SU-DHL-6 (cell line): Measurements from ENCODE around the gene CFAP410.
A peak's percentile ranks its signal among the peaks of the same experiment; 100 is the strongest.
"Not testable (repeated sequence)": the region's sequence is repeated elsewhere in the genome, so short reads cannot be mapped to it uniquely, and the experiment has no call there.

Experiments
- H2AFZ ChIP-seq: fragments of 200-600 bp; sonication (generic); 2 replicates; pipeline ENCODE4 v1.6.1; 2014; ENCODE audit warnings: low read depth, mild to moderate bottlenecking, moderate library complexity, mixed read lengths, antibody characterized with exemption, low read length; ENCODE audit not compliant: severe bottlenecking
- H3F3A ChIP-seq: fragments of 200-600 bp; shearing (Covaris generic); 2 replicates; pipeline ENCODE4 v1.6.0; 2016; ENCODE audit warnings: antibody characterized with exemption, mild to moderate bottlenecking; ENCODE audit not compliant: insufficient read depth
- H3K27ac ChIP-seq: fragments of 200-600 bp; sonication (generic); 2 replicates; pipeline ENCODE4 v1.5.1; 2016; ENCODE audit warnings: low read depth, mild to moderate bottlenecking, low read length, moderate library complexity, mixed read lengths
- H3K27me3 ChIP-seq: fragments of 200-600 bp; sonication (generic), shearing (Covaris generic); 2 replicates; pipeline ENCODE4 v1.6.0; 2014; ENCODE audit warnings: mild to moderate bottlenecking, low read length
- H3K36me3 ChIP-seq: fragments of 200-600 bp; sonication (generic); 2 replicates; pipeline ENCODE4 v1.6.1; 2014; ENCODE audit warnings: mild to moderate bottlenecking, low read length, mixed read lengths
- H3K4me2 ChIP-seq: fragments of 300-600, 200-600 bp; shearing (Covaris generic), sonication (generic); 2 replicates; pipeline ENCODE4 v1.6.0; 2014; ENCODE audit warnings: low read length, low read depth, mild to moderate bottlenecking; ENCODE audit not compliant: poor library complexity, severe bottlenecking
- H3K4me3 ChIP-seq: fragments of 200-600 bp; sonication (generic); 2 replicates; pipeline ENCODE4 v1.5.1; 2014; ENCODE audit warnings: antibody characterized with exemption, low read length, mild to moderate bottlenecking, mixed read lengths; ENCODE audit not compliant: insufficient read depth, poor library complexity, severe bottlenecking
- H3K79me2 ChIP-seq: fragments of 200-600 bp; sonication (generic); 2 replicates; pipeline ENCODE4 v1.6.1; 2014; ENCODE audit warnings: mild to moderate bottlenecking, low read length, moderate library complexity; ENCODE audit not compliant: insufficient read depth
- H3K9ac ChIP-seq: fragments of 200-600 bp; sonication (generic); 2 replicates; pipeline ENCODE4 v1.7.0; 2014; ENCODE audit warnings: mild to moderate bottlenecking, low read length
- H3K9me2 ChIP-seq: fragments of 200-600 bp; sonication (generic); replicated peaks from 2 replicates; pipeline ENCODE4 v1.6.1; 2014; ENCODE audit warnings: low read length; ENCODE audit not compliant: insufficient read depth
- H3K9me3 ChIP-seq: fragments of 200-600 bp; sonication (generic); 2 replicates; pipeline ENCODE4 v1.6.1; 2014; ENCODE audit warnings: low read length, mixed read lengths; ENCODE audit not compliant: insufficient read depth
- H4K20me1 ChIP-seq: fragments of 200-600 bp; sonication (generic); 2 replicates; pipeline ENCODE4 v1.6.1; 2014; ENCODE audit warnings: low read depth, mild to moderate bottlenecking, antibody characterized with exemption, low read length, moderate library complexity, mixed read lengths
- EZH2phosphoT487 ChIP-seq: fragments of 200-600 bp; sonication (generic), shearing (Covaris generic); conservative IDR thresholded peaks from 2 replicates; pipeline ENCODE4 v1.6.1; 2018; ENCODE audit warnings: mild to moderate bottlenecking, antibody characterized with exemption, low read length, moderate library complexity, mixed read lengths
- TF ChIP-seq, protein P1 (sequence below): fragments of 200-600 bp; sonication (generic); IDR thresholded peaks from one replicate; pipeline ENCODE4 v1.5.1; 2017; ENCODE audit warnings: antibody characterized with exemption, mild to moderate bottlenecking, low read length, moderate library complexity; ENCODE audit not compliant: insufficient read depth, poor library complexity, severe bottlenecking

The CFAP410 gene

DNA sequence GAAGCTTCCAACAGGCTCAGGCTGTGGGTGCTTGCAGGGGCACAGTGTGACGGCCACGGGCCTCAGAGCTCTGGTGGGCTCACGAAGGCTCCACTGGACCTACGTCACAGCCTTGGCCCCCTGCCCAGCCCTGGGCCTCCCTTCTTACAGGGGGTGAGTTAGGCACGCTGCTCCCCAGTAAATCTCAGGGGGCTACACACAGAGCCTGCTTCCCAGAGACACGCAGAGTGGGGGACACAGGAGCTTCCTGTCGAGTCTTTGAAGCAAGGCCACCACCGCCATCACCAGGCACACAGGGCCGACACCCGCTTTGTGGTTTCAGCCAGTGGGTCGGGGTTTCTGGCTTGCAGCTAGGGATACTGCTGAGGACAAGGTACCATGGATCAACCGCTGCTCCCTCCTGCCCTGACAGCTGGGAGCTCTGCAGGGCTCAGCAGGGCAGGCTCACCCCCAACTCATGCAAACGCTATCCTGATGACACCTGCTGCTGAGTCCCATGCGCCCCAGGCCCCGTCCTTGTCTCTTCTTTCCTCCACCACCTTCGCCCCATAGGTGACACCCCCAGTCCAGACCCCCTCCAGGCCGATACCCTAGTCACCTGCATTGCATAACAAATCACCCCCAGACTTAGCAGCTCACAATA, 5.5 kb upstream of the CFAP410 start:
- no peaks in the 10 kb centered on the region for H3K27me3 ChIP-seq
- H3K27ac ChIP-seq: no peak overlapping the region
- H4K20me1 ChIP-seq: no peaks in the 10 kb centered on the region
- no peak overlapping the region for H2AFZ ChIP-seq
- TF ChIP-seq, protein P1, sequence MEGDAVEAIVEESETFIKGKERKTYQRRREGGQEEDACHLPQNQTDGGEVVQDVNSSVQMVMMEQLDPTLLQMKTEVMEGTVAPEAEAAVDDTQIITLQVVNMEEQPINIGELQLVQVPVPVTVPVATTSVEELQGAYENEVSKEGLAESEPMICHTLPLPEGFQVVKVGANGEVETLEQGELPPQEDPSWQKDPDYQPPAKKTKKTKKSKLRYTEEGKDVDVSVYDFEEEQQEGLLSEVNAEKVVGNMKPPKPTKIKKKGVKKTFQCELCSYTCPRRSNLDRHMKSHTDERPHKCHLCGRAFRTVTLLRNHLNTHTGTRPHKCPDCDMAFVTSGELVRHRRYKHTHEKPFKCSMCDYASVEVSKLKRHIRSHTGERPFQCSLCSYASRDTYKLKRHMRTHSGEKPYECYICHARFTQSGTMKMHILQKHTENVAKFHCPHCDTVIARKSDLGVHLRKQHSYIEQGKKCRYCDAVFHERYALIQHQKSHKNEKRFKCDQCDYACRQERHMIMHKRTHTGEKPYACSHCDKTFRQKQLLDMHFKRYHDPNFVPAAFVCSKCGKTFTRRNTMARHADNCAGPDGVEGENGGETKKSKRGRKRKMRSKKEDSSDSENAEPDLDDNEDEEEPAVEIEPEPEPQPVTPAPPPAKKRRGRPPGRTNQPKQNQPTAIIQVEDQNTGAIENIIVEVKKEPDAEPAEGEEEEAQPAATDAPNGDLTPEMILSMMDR: no peak
- no peak for TF ChIP-seq EZH2phosphoT487
- peaks cover 2% of the 10 kb centered on the region; the same call in 1 of the 2 replicates for H3F3A ChIP-seq
- H3K4me2 ChIP-seq: no peak overlapping the region
- no peaks in the 10 kb centered on the region for H3K9me2 ChIP-seq
- no peaks in the 10 kb centered on the region for H3K79me2 ChIP-seq
- H3K9me3 ChIP-seq: no peaks in the 10 kb centered on the region
- H3K9ac ChIP-seq: no peak overlapping the region
- H3K36me3 ChIP-seq: no peaks in the 10 kb centered on the region
- H3K4me3 ChIP-seq: no peak overlapping the region

DNA sequence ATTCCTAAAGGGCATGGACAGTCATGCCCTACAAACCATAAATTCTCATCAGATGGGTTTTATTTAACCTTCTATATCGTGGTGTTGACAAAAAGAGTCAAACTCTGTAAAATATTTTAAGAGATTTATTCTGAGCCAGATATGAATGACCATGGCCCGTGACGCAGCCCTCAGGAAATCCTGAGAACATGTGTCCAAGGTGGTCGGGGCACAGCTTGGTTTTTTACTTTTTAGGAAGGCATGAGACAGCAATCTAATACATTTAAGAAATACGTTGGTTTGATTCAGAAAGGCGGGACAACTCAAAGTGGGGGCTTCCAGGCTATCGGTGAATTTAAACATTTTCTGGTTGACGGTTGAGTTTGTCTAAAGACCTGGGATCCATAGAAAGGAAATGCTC, 3.8 kb upstream of the CFAP410 start:
- H3K4me3 ChIP-seq: not testable (repeated sequence)

DNA sequence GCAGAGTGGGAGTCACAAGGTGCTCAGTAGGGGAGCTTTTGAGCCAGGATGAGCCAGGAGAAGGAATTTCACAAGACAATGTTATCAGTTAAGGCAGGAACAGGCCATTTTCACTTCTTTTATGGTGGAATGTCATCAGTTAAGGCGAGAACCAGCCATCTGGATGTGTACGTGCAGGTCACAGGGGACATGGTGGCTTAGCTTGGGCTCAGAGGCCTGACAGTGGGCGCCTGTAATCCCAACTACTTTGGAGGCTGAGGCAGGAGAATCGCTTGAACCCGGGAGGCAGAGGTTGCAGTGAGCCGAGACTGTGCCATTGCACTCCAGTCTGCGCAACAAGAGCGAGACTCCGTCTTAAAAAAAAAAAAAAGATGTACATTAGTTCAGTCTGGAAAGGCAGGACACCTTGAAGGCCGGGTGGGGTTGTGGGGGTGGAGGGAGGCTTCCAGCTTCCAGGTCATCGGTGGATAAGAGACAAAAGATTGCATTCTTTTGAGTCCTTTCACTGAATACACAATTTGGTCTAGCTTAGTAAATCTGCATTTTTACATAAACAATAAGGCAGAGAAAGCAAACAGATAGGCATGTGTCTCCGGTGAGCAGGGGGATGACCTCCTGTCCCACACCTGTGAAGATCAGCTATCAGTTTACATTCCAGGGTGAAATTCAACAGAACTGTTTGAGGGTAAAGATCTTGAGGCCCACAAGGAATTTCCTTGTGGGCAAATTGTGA, 2.7 kb upstream of the CFAP410 start:
- not testable (repeated sequence) for H3K4me2 ChIP-seq, H4K20me1 ChIP-seq, H3K9ac ChIP-seq

More for the DNA sequence above, 3.8 kb upstream of the CFAP410 start:
- H3K27ac ChIP-seq, H3K9me2 ChIP-seq, H3K4me2 ChIP-seq, H3K27me3 ChIP-seq, H2AFZ ChIP-seq, H4K20me1 ChIP-seq, H3K9me3 ChIP-seq, H3K9ac ChIP-seq, H3K79me2 ChIP-seq, H3K36me3 ChIP-seq: not testable (repeated sequence)
- H3F3A ChIP-seq: peaks cover 10% of the 10 kb centered on the region

DNA sequence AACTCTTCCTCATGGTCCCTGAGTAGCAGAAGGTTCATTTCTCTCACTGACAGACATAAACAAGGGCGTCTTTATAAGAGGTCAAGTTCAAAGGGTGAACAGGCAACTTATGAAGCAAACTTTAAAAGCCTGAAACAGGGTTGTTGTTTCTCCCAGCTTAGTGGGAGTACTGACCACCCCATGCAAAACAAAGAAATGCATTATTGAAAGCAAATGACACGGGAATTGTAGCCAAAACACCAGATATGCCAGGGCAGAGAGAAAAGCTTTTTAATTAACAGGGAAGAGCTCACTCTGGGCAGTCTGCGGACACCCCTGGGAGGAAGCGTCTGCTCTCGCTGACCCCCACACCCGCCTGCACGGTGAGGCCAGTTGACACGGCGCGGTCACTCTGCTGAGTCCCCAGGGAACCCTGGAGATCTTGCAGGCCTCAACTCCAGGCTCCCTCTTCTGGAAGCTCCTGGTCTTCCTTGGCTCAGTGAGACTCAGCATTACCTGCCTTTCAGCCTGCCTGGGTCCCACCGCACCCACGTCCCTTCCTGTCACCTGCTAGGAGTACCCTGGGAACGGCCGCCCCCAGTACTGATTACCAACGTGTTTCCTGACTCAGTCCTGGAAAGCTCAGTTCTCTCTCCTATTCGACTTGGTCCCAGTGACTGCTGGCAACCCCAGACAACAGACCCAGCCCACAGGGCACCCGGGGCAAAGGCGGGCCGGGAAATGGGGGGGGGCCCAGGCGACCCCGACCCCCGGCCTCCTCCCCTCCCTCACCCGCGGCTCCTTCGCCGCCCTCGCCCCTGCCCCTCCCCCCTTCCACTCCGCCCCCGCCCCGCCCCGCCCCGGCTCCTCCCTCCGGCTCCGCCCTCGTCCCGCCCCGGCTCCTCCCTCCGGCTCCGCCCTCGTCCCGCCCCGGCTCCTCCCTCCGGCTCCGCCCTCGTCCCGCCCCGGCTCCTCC, 972 bp downstream of the CFAP410 start:
- Histone ChIP-seq H3K27ac (peak overlapping the region; percentile 31; the same call in 1 of the 2 replicates), H3K79me2 (no peaks in the 10 kb centered on the region), H3K4me3 (no peak overlapping the region), H3F3A (peaks cover 16% of the 10 kb centered on the region), H4K20me1 (no peaks in the 10 kb centered on the region), H3K9me2 (no peaks in the 10 kb centered on the region), H3K27me3 (no peaks in the 10 kb centered on the region), H3K4me2 (peak overlapping the region; percentile 18), H3K9me3 (no peaks in the 10 kb centered on the region), H2AFZ (no peak overlapping the region), H3K36me3 (no peaks in the 10 kb centered on the region), H3K9ac (no peak overlapping the region)
- no peak for TF ChIP-seq EZH2phosphoT487
- TF ChIP-seq, protein P1: no peak

More for the DNA sequence above, 2.7 kb upstream of the CFAP410 start:
- H3K27ac ChIP-seq, H3K4me3 ChIP-seq, H3K9me3 ChIP-seq, H3K79me2 ChIP-seq, H3K36me3 ChIP-seq, H2AFZ ChIP-seq, H3K9me2 ChIP-seq, H3K27me3 ChIP-seq: not testable (repeated sequence)
- H3F3A ChIP-seq: peaks cover 16% of the 10 kb centered on the region
